ENCODE results near the gene PLXDC2. TPM values are rescaled to one million over a fixed set of nuclear protein-coding genes. Genes with fewer than 3 reads are reported as not detected.

The PLXDC2 gene
- total RNA-seq, 1 experiment from 2014 or later, result 38.7 TPM

GRCh38 chr10:20221356-20221755 is 405.1 kb downstream of the PLXDC2 start:
- Histone ChIP-seq H2BK120ac (ENCODE audit: low read depth, low read length, poor library complexity, severe bottlenecking) (no peak overlapping the region), H4K91ac (ENCODE audit: insufficient read length, low read depth, low read length) (no peak overlapping the region), H3K56ac (ENCODE audit: insufficient read length, low read depth, low read length) (no peak overlapping the region), H3K27me3 (ENCODE audit: insufficient read depth, low read length) (no peaks in the 10 kb centered on the region), H2BK5ac (ENCODE audit: insufficient read length, low read length) (no peak overlapping the region), H3K79me2 (ENCODE audit: insufficient read depth, low read length) (no peaks in the 10 kb centered on the region), H2AFZ (ENCODE audit: low read length) (no peak overlapping the region), H4K8ac (replicated peaks; ENCODE audit: insufficient read length, low read depth, low read length) (no peak overlapping the region), H2BK12ac (ENCODE audit: insufficient read length, low read depth, low read length) (no peak overlapping the region), H3K4me1 (ENCODE audit: insufficient read depth, low read length) (peaks cover 4% of the 10 kb centered on the region; the same call in 1 of the 2 replicates), H4K5ac (ENCODE audit: insufficient read length, low read depth, low read length) (no peak overlapping the region), H3K23me2 (ENCODE audit: insufficient read length, low read depth, low read length, poor library complexity, severe bottlenecking) (no peaks in the 10 kb centered on the region), H3K23ac (ENCODE audit: insufficient read length, low read depth, low read length) (no peak overlapping the region), H3K14ac (ENCODE audit: insufficient read depth, low read length) (no peak overlapping the region), H3K27ac (ENCODE audit: insufficient read length, low read depth, low read length) (no peak overlapping the region), H3K9ac (ENCODE audit: extremely low read depth, insufficient read length, low read length) (no peak overlapping the region), H2BK20ac (ENCODE audit: low read depth, low read length, poor library complexity, severe bottlenecking) (no peak overlapping the region), H3K18ac (ENCODE audit: insufficient read length, low read depth, low read length) (no peak overlapping the region), H4K20me1 (ENCODE audit: control insufficient read depth, insufficient read depth, insufficient read length) (no peaks in the 10 kb centered on the region), H3K4ac (ENCODE audit: low read depth, low read length) (no peak overlapping the region), H2AK5ac (ENCODE audit: insufficient read length, low read length) (no peak overlapping the region), H3T11ph (ENCODE audit: low read length) (no peak overlapping the region), H3K9me3 (ENCODE audit: control insufficient read depth, low read depth, low read length) (no peaks in the 10 kb centered on the region), H2BK15ac (ENCODE audit: low read depth, low read length) (no peak overlapping the region), H3K79me1 (ENCODE audit: insufficient read depth, low read depth, low read length, poor library complexity, severe bottlenecking) (no peaks in the 10 kb centered on the region), H3K4me2 (ENCODE audit: insufficient read depth, insufficient read length, low read length) (no peak overlapping the region)
- no peak for DNase-seq
- Mint-ChIP-seq H3K36me3 (ENCODE audit: insufficient read depth in 1 of 3, low read depth in 3 of 3) (peaks cover 2 to 25% (median 13%) of the 10 kb centered on the region in 3 experiments; a peak in 5 of 7 replicates), H3K27me3 (ENCODE audit: low read depth) (no peaks in the 10 kb centered on the region), H3K4me1 (peaks cover 12% of the 10 kb centered on the region in 2 experiments), H3K27ac (no peak overlapping the region), H3K4me3 (no peak overlapping the region), H3K9me3 (no peaks in the 10 kb centered on the region)
- WGBS (ENCODE audit: extremely low coverage, insufficient read length, low lambda C conversion rate), result no CpG with 5 or more reads among the region's 1 CpG
- no peak for TF ChIP-seq CTCF (conservative IDR thresholded peaks at IDR 0.05)

Data from H9 (cell line).